GM13977 (cell line): ENCODE measurements around the gene RAPGEF2.

Source experiments
- DNase-seq: peaks from one replicate; pipeline ENCODE4 v3.0.0; 2012; ENCODE audit warnings: low spot score
- CTCF ChIP-seq: IDR thresholded peaks from 2 replicates; pipeline ENCODE4 v1.5.1; 2012; ENCODE audit warnings: mild to moderate bottlenecking, control low read depth; ENCODE audit not compliant: insufficient read depth; ENCODE audit errors: extremely low read depth, missing control alignments
- in situ Hi-C: fragments of 300-500 bp; cut with MboI; formaldehyde crosslinking; loops from one replicate; pipeline ENCODE4 v1.12.0; 2022; ENCODE audit warnings: low sequenced_read_pairs, low pct_unique_long_range_greater_than_20kb, mixed read lengths, inconsistent platforms; ENCODE audit not compliant: unreplicated experiment

RAPGEF2 gene

GRCh38 chr4:159256037-159256436 is 153.2 kb downstream of the RAPGEF2 start:
- DNase-seq = no peak
- TF ChIP-seq CTCF = no peak
- in situ Hi-C loops = no loop called here

- TF ChIP-seq CTCF = no peak
- in situ Hi-C loops = no loop called here
- DNase-seq = no peak
These were observed 156.1 kb downstream of the RAPGEF2 start for GRCh38 chr4:159258889-159259560.

GRCh38 chr4:159264057-159264456 is 161.2 kb downstream of the RAPGEF2 start:
- TF ChIP-seq CTCF = no peak
- in situ Hi-C loops = no loop called here
- no peak for DNase-seq

GRCh38 chr4:159266981-159267868 is 164.3 kb downstream of the RAPGEF2 start:
- in situ Hi-C loops = no loop called here
- no peak for DNase-seq
- TF ChIP-seq CTCF = no peak

- in situ Hi-C loops = no loop called here
- DNase-seq = no peak
- TF ChIP-seq CTCF = no peak
These were observed 165.0 kb downstream of the RAPGEF2 start for GRCh38 chr4:159267869-159268285.

- in situ Hi-C loops = no loop called here
- no peak for DNase-seq
- no peak for TF ChIP-seq CTCF
These were observed 165.7 kb downstream of the RAPGEF2 start for GRCh38 chr4:159268607-159269006.
